GM12892 (cell line): Measurements from ENCODE around the gene LHFPL2.
A peak's percentile ranks its signal among the peaks of the same experiment; 100 is the strongest.

Experiments
- DNase-seq: peaks from one replicate; pipeline ENCODE4 v3.0.0; 2011; ENCODE audit not compliant: insufficient read length
- FAIRE-seq: peaks from 2 replicates; lab custom pipeline; 2011; peaks lifted over from hg19 to GRCh38; lab: Jason Lieb, UNC
- POLR2A ChIP-seq: IDR thresholded peaks from 2 replicates; pipeline ENCODE4 v1.6.1; 2011; ENCODE audit warnings: low read depth, low read length, control low read depth
- POLR2AphosphoS5 ChIP-seq: IDR thresholded peaks from 2 replicates; pipeline ENCODE4 v1.6.1; 2011; ENCODE audit warnings: low read depth, low read length, control low read depth
- TAF1 ChIP-seq: IDR thresholded peaks from 2 replicates; pipeline ENCODE4 v1.6.1; 2011; ENCODE audit warnings: low read depth, mild to moderate bottlenecking, control low read depth, low read length, borderline replicate concordance

LHFPL2 gene

DNA sequence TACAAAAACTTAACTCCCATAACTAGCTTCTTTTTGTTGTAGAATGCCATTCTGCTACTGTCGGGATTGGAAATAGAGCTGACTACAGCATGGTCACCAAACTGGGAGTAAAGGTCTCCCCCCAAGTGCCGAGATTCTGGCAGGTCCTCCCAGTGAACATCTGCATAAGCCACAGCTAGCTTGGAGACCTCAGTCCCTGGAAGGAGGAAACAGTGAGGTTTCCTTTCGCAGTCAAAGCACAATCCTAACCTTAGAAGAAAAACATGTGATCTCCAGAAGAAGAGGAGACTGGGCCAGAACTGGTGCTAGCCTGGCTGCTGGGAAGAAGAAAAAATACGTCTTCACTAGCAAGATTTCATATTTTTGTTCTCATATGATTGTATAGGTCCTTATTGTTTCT, 160.7 kb downstream of the LHFPL2 start:
- TF ChIP-seq TAF1 = no peak
- no peak for TF ChIP-seq POLR2AphosphoS5
- no peak for TF ChIP-seq POLR2A
- no peak for DNase-seq
- FAIRE-seq = no peak

DNA sequence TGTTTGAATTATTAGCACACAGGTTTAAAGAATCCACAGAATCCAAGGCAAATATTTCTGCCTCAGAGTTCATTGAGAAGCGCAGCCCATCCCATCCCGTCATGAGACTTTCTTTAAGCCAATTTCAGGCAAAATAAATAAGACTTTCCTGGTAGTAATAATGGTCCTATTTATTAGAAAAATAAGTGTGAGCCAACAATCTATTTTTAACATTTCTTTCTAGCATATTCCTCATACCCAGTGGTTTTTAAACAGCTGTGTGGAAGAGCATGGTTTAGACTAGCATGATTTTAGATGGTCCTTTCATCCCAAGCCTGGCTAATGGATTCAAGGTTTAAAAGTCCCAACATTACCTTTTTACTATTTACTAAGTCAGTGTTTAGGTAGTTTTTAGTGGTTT, 162.4 kb downstream of the LHFPL2 start:
- FAIRE-seq (no peak), DNase-seq (no peak)
- TF ChIP-seq TAF1 = no peak
- TF ChIP-seq POLR2AphosphoS5 = no peak
- no peak for TF ChIP-seq POLR2A

DNA sequence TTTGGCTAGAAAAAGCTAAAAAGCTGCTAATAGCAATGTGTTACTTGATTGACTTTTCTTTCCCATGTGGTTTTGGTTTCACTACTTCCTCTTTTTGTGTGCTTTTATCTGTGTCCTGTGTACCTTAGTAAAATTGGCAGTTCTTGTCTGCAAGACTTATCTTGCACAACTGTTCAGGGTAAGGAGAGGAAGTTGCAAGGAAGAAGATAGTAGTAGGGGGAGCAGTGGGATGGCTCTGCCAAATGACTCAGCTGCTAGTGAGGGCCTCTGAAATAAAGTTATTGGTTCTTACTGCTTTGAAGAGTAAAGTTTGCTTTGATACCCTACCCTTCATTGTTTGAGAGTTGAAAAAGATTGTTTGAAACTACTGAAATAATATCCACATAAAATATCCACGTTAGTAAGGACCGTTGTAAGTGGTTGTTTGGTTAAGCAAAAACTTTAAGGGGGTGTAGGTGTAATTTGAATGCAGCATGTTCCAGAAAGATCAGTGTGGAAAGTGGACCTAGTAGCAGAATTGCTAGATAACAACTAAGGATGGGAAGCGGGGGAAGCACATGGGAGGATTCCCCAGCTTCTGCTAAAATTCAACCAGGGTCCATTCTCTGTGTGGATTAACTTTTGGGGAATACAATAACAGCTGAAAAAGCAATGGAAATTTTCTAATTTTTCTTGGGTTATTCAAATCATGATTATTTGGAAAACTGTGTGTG, 164.6 kb downstream of the LHFPL2 start:
- no peak for DNase-seq
- TF ChIP-seq TAF1 (no peak), POLR2AphosphoS5 (no peak), POLR2A (no peak)
- peak; percentile 95 for FAIRE-seq

DNA sequence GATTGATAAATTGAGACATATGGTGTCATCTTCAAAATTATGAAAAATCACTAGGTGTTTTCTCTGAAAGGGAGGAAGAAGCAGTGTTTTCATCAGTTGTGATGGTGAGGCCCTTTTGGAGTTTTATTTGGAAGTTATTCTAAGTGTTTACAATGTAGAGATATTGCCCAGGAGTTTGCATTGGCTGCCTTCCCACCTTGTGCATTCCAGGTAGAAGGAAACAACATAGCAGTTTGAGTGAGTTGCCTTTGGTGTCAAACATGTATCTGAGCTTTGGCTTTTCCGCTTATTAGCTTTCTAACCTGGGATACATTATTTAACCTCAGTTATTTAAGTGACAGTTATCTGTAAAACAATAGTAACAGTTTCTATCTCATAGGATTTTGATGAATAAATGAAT, 165.6 kb downstream of the LHFPL2 start:
- DNase-seq (no peak), FAIRE-seq (peak; percentile 27)
- no peak for TF ChIP-seq TAF1
- TF ChIP-seq POLR2AphosphoS5 = no peak
- TF ChIP-seq POLR2A = no peak

DNA sequence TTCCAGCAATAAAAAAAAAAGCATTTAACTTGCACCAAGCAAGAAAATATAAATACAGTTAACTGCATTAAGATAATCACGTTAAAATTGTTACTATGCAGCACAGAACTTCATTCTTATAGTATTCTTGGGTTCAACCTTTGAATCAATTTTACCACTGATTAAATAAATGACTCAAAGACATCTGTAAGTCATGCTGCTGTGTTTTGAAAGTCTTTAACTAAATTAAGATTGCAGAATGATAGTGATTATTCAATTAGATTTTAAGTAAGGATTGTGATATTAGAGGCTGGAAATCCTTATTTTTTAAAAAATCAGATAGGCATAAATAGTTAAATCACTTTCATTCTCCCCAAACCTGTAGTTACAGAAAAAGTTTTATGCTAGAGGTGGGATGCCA, 171.8 kb downstream of the LHFPL2 start:
- no peak for TF ChIP-seq TAF1
- TF ChIP-seq POLR2A = no peak
- TF ChIP-seq POLR2AphosphoS5 = no peak
- FAIRE-seq = no peak
- DNase-seq = no peak

DNA sequence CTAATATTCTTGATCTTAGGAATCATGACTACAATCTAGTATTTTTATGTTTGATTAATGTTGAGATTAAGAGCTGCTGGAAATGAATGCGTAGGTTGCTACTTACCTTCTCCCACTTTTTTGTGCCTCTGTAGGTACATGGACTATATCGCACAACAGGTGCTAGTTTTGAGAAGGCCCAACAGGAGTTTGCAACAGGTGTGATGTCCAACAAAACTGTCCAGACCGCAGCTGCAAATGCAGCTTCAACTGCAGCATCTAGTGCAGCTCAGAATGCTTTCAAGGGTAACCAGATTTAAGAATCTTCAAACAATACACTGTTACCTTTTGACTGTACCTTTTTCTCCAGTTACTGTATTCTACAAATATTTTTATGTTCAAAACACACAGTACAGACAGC, 173.2 kb downstream of the LHFPL2 start:
- TF ChIP-seq TAF1 (no peak), POLR2A (no peak), POLR2AphosphoS5 (no peak)
- DNase-seq (no peak), FAIRE-seq (no peak)

DNA sequence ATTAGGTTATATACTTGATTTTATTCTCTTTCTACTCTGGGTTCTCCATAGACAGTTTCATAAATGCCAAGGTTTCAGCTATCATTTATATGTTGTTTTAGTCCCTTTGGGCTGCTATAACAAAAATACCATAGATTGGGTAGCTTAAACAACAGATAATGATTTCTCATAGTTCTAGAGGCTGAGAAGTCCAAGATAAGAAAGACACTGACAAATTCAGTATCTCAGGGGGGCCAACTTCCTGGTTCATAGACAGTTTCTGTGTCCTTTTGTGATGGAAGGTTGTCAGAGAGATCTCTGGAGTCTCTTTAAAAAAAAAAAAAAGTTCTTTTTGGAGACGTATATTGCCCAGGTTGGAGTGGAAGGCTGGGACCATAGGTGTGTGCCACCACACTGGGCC, 174.8 kb downstream of the LHFPL2 start:
- FAIRE-seq = no peak
- no peak for DNase-seq

DNA sequence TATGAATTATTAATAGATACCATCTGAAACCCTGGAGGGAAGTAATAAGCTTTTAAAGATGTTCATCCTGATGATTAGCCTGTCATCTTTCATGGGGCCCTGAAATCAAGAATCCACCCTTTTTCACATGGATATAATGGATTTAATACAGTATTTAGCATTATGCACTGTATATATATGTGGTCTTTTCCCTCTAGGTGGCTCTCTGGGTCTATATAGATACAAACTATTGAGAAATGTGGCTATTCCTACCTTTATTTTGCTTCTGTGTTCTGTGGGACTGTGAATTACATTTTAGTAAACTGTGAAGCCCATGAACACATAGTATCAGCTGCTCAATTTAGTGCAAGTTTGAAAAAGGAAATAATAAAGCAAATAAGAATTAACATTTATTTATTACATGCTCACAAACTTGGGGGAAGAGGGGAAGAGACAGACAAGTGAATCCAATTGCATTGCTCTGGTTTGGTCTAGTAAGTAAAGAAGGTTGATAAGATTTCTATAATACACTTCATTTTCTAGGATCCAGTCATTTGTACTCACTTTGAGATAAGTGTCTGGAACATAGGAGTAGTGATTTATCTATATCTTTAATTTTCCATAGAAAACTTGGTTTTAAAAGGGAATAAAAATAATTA, 176.0 kb downstream of the LHFPL2 start:
- TF ChIP-seq POLR2AphosphoS5 = no peak
- no peak for TF ChIP-seq TAF1
- TF ChIP-seq POLR2A = no peak
- FAIRE-seq = no peak
- DNase-seq = no peak

More for the DNA sequence above, 174.8 kb downstream of the LHFPL2 start:
- TF ChIP-seq POLR2A (no peak), TAF1 (no peak), POLR2AphosphoS5 (no peak)

DNA sequence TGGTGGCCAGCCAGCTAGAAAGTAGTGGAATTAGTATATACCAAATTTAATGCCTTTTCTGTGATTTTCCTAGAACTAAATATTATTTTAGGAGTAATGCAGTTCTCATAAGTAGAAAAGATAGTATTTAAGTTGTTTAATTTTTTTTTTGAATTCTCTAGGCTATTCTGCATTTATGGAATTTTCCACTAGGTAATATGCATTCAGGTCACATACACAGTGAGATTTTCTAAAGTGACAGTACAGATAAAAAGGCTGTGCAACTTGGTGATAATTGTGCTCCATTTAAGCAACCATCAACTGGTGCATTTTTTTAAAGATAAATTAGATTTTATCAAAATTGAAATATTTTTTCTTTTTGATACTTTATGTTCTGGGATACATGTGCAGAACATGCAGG, 176.7 kb downstream of the LHFPL2 start:
- FAIRE-seq (no peak), DNase-seq (no peak)
- TF ChIP-seq POLR2A (no peak), TAF1 (no peak), POLR2AphosphoS5 (no peak)

DNA sequence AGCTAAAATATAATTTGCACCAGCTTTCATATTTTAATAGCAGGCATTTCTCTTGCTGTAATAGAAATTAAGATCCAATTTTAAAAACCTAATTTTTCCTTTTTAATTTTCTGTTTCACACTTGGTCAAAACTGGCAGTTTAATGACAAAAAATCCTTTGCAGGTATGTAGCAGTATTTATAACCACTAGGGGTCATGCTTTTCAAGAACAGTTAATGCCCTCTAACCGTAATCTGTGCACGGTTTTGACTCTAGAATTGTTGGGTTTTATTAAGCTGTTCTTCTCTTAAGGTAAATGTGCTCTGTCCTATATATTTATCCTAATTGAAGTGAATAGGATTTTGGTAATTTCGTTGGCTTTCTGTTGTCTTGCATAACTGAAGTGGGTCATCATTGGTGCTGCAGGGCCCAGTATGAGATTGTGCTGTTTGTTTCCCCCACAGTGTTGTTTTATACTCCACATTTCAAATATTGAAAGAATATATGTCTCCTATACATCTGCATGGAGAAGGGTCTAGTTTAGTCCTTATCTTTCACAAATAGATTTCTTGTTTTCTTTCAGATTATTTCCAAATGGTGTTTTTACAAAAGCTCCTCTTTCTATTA, 180.7 kb downstream of the LHFPL2 start:
- FAIRE-seq (peak; percentile 90), DNase-seq (no peak)
- TF ChIP-seq TAF1 (no peak), POLR2A (no peak), POLR2AphosphoS5 (no peak)

DNA sequence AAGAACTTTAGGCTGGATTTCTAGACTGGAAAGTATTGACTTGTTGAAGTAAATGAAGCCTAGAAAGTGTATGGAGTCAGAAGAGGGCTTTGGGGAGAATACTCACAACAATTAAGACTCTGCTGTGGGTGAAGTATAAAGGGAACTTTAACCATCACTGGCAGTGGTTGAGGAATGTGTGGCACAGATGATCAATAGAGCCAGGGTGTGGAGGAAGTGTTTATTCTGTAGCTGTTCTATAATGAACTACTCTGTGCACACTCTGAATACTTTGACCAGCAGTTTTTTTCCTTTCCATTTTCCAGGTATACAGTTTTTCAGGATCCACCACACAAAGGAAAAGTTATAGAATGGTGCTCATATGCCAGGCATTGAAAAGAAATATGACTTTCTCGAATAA, 181.4 kb downstream of the LHFPL2 start:
- TF ChIP-seq TAF1 (no peak), POLR2A (no peak)
- FAIRE-seq = no peak
- no peak for DNase-seq
